ENCODE data around the gene RPN1.

Gene RPN1

GRCh38 chr3:128576290-128576689 is 74.3 kb downstream of the RPN1 start:
- no peak for DNase-seq

- no peak for DNase-seq
Observed at GRCh38 chr3:128575777-128576176, 74.8 kb downstream of the RPN1 start.

- no peak for DNase-seq
Observed at GRCh38 chr3:128573707-128574162, 76.9 kb downstream of the RPN1 start.

GRCh38 chr3:128573160-128573559 is 77.5 kb downstream of the RPN1 start:
- no peak for DNase-seq

GRCh38 chr3:128572644-128573105 is 77.9 kb downstream of the RPN1 start:
- DNase-seq: no peak

GRCh38 chr3:128572013-128572412 is 78.6 kb downstream of the RPN1 start:
- DNase-seq: no peak
